ENCODE measurements around the gene SNX10.

DNA sequence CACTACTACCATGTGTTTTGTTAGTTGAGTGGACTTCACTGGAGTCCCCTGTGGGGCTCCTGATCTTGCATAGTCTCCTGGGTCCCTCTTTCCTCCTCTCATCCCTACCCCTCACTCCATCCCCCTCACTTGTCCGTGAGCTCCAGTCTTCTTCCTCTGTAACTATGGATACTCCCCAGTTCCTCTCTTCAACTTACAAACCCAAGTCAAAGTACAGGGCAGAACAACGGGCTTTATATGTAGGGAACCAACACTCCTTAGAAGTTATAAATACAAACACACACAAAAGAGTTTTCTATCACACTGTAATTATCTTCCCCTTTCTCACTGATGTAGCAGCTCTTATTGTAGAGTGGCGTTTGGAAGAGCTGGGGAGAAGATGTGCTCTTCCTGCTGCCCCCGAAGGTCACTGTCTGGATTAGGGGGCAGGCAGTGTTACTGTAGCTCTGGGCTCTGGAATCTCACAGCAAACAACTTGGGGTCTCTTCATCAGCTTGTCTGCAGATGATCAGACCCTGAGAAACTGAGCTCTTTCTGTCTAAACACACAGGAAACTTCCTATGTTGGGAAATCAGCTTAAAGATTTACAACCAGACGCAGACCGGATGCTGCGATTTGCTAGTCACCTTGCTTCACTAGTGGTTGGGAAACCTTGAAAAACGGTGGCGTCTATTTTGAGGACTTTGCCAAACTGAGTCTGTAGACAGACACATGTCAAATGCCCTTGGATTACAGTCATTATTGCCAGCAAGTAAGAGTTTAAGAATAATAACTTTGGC lies 13.6 kb downstream of the SNX10 start:
- TF ChIP-seq, protein P1, sequence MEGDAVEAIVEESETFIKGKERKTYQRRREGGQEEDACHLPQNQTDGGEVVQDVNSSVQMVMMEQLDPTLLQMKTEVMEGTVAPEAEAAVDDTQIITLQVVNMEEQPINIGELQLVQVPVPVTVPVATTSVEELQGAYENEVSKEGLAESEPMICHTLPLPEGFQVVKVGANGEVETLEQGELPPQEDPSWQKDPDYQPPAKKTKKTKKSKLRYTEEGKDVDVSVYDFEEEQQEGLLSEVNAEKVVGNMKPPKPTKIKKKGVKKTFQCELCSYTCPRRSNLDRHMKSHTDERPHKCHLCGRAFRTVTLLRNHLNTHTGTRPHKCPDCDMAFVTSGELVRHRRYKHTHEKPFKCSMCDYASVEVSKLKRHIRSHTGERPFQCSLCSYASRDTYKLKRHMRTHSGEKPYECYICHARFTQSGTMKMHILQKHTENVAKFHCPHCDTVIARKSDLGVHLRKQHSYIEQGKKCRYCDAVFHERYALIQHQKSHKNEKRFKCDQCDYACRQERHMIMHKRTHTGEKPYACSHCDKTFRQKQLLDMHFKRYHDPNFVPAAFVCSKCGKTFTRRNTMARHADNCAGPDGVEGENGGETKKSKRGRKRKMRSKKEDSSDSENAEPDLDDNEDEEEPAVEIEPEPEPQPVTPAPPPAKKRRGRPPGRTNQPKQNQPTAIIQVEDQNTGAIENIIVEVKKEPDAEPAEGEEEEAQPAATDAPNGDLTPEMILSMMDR (conservative IDR thresholded peaks at IDR 0.05; ENCODE audit: low read depth, low read length) = no peak
- no peak for TF ChIP-seq EZH2 (IDR thresholded peaks at IDR 0.05; ENCODE audit: low read length, unreplicated experiment)

Measured in PC-3 (cell line).